AG09319 (cell line): ENCODE measurements around the gene KIZ.

Source experiments
- DNase-seq: peaks from one replicate; pipeline ENCODE4 v3.0.0-alpha.2; 2010; ENCODE audit warnings: low read depth; ENCODE audit errors: extremely low read depth
- TF ChIP-seq, protein P1 (sequence below): IDR thresholded peaks from 2 replicates; pipeline ENCODE4 v1.5.1; 2011; ENCODE audit warnings: low read depth, mild to moderate bottlenecking, inconsistent platforms, low read length, moderate library complexity

The KIZ gene

DNA sequence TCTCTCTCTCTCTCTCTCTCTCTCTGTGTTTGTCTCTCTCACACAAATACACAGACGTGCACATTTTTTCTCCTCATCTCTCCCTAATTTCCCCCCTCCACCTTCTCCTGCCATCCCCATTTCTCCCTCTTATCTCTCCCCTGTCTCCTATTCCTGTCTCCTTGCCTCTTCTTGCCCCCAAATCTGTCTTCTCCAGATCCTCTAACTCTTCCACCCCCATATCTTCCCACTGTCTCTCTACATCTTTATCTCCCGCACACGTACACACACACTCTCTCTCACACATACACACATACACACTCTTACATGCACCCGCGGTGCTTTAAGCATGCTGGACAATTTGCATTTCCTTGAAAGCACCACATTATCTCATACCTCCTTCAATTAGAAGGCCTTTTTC, 15.9 kb downstream of the KIZ start:
- TF ChIP-seq, protein P1, sequence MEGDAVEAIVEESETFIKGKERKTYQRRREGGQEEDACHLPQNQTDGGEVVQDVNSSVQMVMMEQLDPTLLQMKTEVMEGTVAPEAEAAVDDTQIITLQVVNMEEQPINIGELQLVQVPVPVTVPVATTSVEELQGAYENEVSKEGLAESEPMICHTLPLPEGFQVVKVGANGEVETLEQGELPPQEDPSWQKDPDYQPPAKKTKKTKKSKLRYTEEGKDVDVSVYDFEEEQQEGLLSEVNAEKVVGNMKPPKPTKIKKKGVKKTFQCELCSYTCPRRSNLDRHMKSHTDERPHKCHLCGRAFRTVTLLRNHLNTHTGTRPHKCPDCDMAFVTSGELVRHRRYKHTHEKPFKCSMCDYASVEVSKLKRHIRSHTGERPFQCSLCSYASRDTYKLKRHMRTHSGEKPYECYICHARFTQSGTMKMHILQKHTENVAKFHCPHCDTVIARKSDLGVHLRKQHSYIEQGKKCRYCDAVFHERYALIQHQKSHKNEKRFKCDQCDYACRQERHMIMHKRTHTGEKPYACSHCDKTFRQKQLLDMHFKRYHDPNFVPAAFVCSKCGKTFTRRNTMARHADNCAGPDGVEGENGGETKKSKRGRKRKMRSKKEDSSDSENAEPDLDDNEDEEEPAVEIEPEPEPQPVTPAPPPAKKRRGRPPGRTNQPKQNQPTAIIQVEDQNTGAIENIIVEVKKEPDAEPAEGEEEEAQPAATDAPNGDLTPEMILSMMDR, result no peak
- no peak for DNase-seq

DNA sequence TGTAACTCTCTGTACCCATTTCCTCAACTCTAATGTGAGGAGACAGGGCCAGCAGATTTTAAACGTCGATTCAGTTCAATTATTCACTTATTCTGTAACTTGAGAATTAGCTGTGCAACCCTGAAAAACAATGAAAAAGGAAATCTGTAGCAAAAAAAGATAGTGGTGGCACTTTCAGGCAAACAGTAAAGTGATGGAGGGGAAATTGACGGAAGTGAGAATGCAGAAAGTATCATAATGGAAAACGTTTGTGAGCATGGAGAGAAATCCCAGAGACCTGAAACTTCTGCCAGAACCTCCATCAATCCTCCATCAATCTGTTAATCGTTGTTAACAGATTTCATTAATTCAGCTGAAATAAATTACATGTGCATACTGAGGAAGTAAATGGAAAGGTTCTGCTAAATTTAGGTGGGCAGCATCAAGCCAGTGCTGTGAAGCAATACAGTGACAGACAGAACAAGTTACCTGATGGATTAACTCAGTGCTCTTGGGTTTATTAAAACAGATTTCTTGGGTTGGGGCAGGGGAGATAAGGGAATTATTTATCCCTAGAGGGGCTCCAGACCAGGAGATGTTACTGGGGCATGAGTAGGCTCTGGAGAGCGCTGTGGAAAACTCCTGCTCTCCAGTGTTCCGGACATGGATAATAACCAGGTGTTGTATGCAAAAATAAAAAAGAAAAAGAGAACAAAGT, 17.5 kb downstream of the KIZ start:
- TF ChIP-seq, protein P1, result no peak
- DNase-seq, result no peak

DNA sequence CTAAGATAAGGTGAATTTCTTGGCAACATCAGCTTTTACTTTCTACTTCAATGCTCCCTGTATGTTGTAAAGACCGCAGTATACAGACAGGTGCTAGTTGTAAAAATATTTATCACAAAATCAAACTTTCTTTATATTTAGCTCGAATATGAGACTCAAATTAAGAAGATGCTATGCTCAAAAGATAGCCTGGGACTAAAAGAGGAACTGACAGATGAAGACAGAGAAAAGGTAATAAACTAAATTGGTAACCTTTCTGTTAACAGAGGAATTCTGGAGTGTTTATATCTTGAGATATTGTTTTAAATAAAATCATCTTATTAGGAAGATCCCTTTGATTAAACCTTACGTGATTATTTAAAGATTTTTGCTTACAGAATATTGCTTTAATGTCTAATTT, 19.5 kb downstream of the KIZ start:
- TF ChIP-seq, protein P1, result no peak
- DNase-seq, result no peak

DNA sequence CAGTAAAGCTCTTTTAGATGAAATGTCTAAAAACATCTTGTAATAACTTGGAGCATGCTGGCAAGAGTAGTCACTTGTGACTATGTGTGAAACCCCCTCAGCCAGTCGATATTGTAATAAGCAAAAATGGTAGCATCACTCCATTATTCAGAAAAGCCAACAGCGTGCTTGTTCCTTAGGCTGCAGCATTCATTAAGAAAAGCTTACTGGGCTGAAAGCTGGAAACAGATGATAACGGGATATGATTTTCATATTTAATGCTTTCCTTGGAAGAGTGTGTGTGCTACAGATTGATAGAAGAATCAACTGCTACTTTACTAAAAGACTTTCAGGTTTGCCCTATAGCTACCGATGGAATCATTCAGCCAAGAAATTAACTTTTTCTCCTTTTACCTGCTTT, 20.3 kb downstream of the KIZ start:
- TF ChIP-seq, protein P1, result no peak
- DNase-seq, result no peak

DNA sequence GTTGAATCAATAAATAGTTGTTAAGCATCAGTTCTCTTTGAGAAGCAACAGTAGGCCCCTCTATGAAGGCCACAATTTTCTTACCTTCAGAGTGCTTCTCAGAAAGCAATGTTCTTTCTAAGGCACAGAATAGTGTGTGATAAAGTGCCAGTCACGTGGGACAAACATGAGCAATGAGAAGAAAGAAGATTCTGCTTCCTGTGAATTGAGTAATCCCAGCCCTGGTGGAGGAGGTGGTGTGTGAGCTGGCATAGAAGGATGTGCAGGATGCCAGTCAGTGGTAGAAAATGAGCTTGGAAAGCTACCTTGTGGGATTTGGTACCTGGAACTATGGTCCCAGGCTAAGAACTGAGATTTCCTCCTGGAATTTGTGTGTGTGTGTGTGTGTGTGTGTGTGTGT, 21.7 kb downstream of the KIZ start:
- TF ChIP-seq, protein P1, result no peak
- DNase-seq, result no peak

DNA sequence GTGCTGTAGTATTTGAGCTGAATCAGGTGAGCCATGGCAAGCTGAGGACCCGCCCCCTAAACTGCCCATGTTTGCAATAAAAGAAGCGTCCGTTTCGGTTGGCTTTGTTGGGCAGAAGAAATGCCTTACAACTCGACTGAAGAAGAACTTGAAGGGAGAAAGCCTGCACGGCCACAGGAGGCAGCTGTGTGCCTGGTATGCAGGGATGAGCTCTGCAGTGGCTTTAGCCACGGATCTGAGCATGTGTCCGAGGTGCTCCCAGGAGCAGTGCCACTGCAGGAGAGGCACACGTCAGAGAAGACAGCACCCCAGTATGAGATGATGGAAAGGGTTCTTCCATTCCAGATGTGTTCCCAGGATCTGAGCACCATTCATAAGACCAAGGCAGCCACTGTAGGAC, 23.5 kb downstream of the KIZ start:
- DNase-seq, result no peak
- TF ChIP-seq, protein P1, result no peak

DNA sequence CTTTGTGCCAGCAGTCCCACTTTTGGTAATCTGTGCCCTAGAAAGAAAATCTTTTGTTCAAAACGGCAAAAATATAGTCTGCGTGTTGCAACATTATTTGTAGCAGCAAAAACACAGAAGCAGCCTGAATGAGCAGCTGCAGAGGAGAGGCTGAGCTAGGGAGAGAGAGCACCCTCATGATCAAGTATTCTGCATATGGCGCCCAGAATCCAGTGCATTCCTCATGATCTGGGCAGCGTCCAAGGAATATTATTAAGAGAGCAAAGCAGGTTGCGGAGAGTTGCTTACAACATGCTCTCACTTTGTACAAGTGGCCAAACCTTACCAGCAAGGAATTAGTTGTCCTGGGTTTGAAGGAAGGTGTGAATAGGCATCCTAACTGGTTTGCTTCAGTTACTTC, 25.9 kb downstream of the KIZ start:
- TF ChIP-seq, protein P1, result no peak
- DNase-seq, result no peak
